ENCODE data around the gene DYNC1LI1.

DNA sequence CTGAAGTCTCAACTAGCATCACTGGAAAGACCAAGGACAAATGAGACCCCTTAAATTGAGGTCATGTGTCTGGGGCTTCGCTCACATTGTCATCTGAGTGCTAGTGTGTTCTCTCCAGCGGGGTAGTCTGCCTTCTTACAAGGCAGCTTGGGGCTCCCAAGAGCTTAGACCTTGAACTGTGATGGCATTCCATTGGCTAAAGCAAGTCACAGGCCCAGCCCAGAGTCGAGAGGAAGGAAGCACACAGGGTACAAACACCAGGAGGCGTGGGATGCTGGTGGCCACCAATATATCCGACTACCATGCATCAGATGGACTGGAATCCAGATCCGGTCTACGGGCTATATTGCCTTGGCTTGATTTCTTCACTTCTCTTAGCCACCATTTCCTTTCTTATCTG lies 31.5 kb upstream of the DYNC1LI1 start:
- TF ChIP-seq, protein P1, sequence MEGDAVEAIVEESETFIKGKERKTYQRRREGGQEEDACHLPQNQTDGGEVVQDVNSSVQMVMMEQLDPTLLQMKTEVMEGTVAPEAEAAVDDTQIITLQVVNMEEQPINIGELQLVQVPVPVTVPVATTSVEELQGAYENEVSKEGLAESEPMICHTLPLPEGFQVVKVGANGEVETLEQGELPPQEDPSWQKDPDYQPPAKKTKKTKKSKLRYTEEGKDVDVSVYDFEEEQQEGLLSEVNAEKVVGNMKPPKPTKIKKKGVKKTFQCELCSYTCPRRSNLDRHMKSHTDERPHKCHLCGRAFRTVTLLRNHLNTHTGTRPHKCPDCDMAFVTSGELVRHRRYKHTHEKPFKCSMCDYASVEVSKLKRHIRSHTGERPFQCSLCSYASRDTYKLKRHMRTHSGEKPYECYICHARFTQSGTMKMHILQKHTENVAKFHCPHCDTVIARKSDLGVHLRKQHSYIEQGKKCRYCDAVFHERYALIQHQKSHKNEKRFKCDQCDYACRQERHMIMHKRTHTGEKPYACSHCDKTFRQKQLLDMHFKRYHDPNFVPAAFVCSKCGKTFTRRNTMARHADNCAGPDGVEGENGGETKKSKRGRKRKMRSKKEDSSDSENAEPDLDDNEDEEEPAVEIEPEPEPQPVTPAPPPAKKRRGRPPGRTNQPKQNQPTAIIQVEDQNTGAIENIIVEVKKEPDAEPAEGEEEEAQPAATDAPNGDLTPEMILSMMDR (optimal IDR thresholded peaks at IDR 0.05 in 1 of 3, IDR thresholded peaks at IDR 0.05 in 1 of 3, conservative IDR thresholded peaks at IDR 0.05 in 1 of 3; ENCODE audit: extremely low read depth in 1 of 3, insufficient read depth in 2 of 3, low read length in 3 of 3) = no peak
- no peak for TF ChIP-seq EZH2 (IDR thresholded peaks at IDR 0.05; ENCODE audit: low read length)
